Measurements from ENCODE around the gene SPG7. TPM values are rescaled to one million over a fixed set of nuclear protein-coding genes. Genes with fewer than 3 reads are reported as not detected.

The SPG7 gene
- total RNA-seq, 1 experiment from 2014 or later, result 141 TPM

DNA sequence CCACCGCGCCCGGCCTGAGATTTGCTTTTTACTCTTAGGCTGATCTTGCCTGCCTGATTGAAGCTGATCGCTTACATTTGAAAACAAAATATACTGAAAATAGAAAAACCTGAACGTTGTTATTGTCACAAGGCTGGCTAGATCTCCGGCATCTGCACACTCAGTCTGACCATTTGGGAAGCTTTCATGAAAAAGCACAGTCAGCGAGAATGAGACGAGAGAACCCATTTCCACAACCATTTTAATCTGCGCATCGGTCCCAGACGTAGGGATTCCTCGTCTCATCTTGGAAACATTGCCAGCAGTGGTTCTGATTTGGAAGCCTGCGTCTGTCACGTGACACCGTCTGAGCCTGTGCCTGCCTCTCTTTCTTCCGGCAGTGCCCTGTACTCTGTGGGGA is 20.9 kb downstream of the SPG7 start:
- Mint-ChIP-seq H3K27ac (no peak overlapping the region), H3K4me1 (no peaks in the 10 kb centered on the region), H3K9me3 (no peaks in the 10 kb centered on the region), H3K4me3 (no peak overlapping the region), H3K27me3 (ENCODE audit: low read depth) (no peaks in the 10 kb centered on the region), H3K36me3 (peaks cover 78% of the 10 kb centered on the region)
- DNase-seq (ENCODE audit: low spot score), result no peak
- CTCF ChIA-PET, result no interaction called here
- ATAC-seq, result no peak
- POLR2A ChIA-PET, result interaction anchor here (0.6 kb wide), 1 partner anchor 50 kb away, joined by 4 read pairs; no protein-coding TSS in a partner anchor
- TF ChIP-seq TCF7 (CRISPR knock-in tag; IDR thresholded peaks at IDR 0.05; ENCODE audit: low read depth) (no peak), TP53 (CRISPR knock-in tag; IDR thresholded peaks at IDR 0.05) (no peak), NR2C2 (CRISPR knock-in tag; IDR thresholded peaks at IDR 0.05) (no peak), FOXJ3 (CRISPR knock-in tag; IDR thresholded peaks at IDR 0.05; ENCODE audit: borderline replicate concordance) (no peak), NR3C1 (CRISPR knock-in tag; conservative IDR thresholded peaks at IDR 0.05; ENCODE audit: low read depth) (no peak), SOX15 (CRISPR knock-in tag; IDR thresholded peaks at IDR 0.05) (no peak), PRRX2 (CRISPR knock-in tag; IDR thresholded peaks at IDR 0.05) (no peak), OVOL2 (CRISPR knock-in tag; IDR thresholded peaks at IDR 0.05; ENCODE audit: borderline replicate concordance) (no peak), HMGA2 (CRISPR knock-in tag; IDR thresholded peaks at IDR 0.05) (no peak), JAZF1 (CRISPR knock-in tag; IDR thresholded peaks at IDR 0.05) (no peak), SP1 (CRISPR knock-in tag; conservative IDR thresholded peaks at IDR 0.05) (no peak)
- TF ChIP-seq, protein P1, sequence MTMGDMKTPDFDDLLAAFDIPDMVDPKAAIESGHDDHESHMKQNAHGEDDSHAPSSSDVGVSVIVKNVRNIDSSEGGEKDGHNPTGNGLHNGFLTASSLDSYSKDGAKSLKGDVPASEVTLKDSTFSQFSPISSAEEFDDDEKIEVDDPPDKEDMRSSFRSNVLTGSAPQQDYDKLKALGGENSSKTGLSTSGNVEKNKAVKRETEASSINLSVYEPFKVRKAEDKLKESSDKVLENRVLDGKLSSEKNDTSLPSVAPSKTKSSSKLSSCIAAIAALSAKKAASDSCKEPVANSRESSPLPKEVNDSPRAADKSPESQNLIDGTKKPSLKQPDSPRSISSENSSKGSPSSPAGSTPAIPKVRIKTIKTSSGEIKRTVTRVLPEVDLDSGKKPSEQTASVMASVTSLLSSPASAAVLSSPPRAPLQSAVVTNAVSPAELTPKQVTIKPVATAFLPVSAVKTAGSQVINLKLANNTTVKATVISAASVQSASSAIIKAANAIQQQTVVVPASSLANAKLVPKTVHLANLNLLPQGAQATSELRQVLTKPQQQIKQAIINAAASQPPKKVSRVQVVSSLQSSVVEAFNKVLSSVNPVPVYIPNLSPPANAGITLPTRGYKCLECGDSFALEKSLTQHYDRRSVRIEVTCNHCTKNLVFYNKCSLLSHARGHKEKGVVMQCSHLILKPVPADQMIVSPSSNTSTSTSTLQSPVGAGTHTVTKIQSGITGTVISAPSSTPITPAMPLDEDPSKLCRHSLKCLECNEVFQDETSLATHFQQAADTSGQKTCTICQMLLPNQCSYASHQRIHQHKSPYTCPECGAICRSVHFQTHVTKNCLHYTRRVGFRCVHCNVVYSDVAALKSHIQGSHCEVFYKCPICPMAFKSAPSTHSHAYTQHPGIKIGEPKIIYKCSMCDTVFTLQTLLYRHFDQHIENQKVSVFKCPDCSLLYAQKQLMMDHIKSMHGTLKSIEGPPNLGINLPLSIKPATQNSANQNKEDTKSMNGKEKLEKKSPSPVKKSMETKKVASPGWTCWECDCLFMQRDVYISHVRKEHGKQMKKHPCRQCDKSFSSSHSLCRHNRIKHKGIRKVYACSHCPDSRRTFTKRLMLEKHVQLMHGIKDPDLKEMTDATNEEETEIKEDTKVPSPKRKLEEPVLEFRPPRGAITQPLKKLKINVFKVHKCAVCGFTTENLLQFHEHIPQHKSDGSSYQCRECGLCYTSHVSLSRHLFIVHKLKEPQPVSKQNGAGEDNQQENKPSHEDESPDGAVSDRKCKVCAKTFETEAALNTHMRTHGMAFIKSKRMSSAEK (CRISPR knock-in tag; IDR thresholded peaks at IDR 0.05; ENCODE audit: borderline replicate concordance), result no peak
- TF ChIP-seq, protein P2, sequence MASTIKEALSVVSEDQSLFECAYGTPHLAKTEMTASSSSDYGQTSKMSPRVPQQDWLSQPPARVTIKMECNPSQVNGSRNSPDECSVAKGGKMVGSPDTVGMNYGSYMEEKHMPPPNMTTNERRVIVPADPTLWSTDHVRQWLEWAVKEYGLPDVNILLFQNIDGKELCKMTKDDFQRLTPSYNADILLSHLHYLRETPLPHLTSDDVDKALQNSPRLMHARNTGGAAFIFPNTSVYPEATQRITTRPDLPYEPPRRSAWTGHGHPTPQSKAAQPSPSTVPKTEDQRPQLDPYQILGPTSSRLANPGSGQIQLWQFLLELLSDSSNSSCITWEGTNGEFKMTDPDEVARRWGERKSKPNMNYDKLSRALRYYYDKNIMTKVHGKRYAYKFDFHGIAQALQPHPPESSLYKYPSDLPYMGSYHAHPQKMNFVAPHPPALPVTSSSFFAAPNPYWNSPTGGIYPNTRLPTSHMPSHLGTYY (CRISPR knock-in tag; IDR thresholded peaks at IDR 0.05), result no peak
- TF ChIP-seq, protein P3, sequence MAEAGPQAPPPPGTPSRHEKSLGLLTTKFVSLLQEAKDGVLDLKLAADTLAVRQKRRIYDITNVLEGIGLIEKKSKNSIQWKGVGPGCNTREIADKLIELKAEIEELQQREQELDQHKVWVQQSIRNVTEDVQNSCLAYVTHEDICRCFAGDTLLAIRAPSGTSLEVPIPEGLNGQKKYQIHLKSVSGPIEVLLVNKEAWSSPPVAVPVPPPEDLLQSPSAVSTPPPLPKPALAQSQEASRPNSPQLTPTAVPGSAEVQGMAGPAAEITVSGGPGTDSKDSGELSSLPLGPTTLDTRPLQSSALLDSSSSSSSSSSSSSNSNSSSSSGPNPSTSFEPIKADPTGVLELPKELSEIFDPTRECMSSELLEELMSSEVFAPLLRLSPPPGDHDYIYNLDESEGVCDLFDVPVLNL (CRISPR knock-in tag; IDR thresholded peaks at IDR 0.05; ENCODE audit: borderline replicate concordance, low read depth), result no peak
- TF ChIP-seq, protein P4, sequence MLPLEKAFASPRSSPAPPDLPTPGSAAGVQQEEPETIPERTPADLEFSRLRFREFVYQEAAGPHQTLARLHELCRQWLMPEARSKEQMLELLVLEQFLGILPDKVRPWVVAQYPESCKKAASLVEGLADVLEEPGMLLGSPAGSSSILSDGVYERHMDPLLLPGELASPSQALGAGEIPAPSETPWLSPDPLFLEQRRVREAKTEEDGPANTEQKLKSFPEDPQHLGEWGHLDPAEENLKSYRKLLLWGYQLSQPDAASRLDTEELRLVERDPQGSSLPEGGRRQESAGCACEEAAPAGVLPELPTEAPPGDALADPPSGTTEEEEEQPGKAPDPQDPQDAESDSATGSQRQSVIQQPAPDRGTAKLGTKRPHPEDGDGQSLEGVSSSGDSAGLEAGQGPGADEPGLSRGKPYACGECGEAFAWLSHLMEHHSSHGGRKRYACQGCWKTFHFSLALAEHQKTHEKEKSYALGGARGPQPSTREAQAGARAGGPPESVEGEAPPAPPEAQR (CRISPR knock-in tag; IDR thresholded peaks at IDR 0.05), result no peak
- TF ChIP-seq, protein P5, sequence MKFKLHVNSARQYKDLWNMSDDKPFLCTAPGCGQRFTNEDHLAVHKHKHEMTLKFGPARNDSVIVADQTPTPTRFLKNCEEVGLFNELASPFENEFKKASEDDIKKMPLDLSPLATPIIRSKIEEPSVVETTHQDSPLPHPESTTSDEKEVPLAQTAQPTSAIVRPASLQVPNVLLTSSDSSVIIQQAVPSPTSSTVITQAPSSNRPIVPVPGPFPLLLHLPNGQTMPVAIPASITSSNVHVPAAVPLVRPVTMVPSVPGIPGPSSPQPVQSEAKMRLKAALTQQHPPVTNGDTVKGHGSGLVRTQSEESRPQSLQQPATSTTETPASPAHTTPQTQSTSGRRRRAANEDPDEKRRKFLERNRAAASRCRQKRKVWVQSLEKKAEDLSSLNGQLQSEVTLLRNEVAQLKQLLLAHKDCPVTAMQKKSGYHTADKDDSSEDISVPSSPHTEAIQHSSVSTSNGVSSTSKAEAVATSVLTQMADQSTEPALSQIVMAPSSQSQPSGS (CRISPR knock-in tag; IDR thresholded peaks at IDR 0.05; ENCODE audit: borderline replicate concordance, low read depth), result no peak
- TF ChIP-seq, protein P6, sequence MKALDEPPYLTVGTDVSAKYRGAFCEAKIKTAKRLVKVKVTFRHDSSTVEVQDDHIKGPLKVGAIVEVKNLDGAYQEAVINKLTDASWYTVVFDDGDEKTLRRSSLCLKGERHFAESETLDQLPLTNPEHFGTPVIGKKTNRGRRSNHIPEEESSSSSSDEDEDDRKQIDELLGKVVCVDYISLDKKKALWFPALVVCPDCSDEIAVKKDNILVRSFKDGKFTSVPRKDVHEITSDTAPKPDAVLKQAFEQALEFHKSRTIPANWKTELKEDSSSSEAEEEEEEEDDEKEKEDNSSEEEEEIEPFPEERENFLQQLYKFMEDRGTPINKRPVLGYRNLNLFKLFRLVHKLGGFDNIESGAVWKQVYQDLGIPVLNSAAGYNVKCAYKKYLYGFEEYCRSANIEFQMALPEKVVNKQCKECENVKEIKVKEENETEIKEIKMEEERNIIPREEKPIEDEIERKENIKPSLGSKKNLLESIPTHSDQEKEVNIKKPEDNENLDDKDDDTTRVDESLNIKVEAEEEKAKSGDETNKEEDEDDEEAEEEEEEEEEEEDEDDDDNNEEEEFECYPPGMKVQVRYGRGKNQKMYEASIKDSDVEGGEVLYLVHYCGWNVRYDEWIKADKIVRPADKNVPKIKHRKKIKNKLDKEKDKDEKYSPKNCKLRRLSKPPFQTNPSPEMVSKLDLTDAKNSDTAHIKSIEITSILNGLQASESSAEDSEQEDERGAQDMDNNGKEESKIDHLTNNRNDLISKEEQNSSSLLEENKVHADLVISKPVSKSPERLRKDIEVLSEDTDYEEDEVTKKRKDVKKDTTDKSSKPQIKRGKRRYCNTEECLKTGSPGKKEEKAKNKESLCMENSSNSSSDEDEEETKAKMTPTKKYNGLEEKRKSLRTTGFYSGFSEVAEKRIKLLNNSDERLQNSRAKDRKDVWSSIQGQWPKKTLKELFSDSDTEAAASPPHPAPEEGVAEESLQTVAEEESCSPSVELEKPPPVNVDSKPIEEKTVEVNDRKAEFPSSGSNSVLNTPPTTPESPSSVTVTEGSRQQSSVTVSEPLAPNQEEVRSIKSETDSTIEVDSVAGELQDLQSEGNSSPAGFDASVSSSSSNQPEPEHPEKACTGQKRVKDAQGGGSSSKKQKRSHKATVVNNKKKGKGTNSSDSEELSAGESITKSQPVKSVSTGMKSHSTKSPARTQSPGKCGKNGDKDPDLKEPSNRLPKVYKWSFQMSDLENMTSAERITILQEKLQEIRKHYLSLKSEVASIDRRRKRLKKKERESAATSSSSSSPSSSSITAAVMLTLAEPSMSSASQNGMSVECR (CRISPR knock-in tag; IDR thresholded peaks at IDR 0.05; ENCODE audit: borderline replicate concordance), result no peak
- TF ChIP-seq, protein P7, sequence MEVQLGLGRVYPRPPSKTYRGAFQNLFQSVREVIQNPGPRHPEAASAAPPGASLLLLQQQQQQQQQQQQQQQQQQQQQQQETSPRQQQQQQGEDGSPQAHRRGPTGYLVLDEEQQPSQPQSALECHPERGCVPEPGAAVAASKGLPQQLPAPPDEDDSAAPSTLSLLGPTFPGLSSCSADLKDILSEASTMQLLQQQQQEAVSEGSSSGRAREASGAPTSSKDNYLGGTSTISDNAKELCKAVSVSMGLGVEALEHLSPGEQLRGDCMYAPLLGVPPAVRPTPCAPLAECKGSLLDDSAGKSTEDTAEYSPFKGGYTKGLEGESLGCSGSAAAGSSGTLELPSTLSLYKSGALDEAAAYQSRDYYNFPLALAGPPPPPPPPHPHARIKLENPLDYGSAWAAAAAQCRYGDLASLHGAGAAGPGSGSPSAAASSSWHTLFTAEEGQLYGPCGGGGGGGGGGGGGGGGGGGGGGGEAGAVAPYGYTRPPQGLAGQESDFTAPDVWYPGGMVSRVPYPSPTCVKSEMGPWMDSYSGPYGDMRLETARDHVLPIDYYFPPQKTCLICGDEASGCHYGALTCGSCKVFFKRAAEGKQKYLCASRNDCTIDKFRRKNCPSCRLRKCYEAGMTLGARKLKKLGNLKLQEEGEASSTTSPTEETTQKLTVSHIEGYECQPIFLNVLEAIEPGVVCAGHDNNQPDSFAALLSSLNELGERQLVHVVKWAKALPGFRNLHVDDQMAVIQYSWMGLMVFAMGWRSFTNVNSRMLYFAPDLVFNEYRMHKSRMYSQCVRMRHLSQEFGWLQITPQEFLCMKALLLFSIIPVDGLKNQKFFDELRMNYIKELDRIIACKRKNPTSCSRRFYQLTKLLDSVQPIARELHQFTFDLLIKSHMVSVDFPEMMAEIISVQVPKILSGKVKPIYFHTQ (CRISPR knock-in tag; IDR thresholded peaks at IDR 0.05), result no peak

All from WTC11 (cell line).